OCI-LY3 (cell line): Measurements from ENCODE around the gene CD6.

Experiments
- EZH2phosphoT487 ChIP-seq: fragments of 200-600 bp; shearing (Covaris generic); IDR thresholded peaks from 2 replicates; pipeline ENCODE4 v1.6.1; 2018; ENCODE audit warnings: antibody characterized with exemption, mixed run types, low read depth
- TF ChIP-seq, protein P1 (sequence below): fragments of 200-600, 300-600 bp; sonication (generic); IDR thresholded peaks from 2 replicates; pipeline ENCODE4 v1.5.1; 2014; ENCODE audit warnings: antibody characterized with exemption, low read length, low read depth

DNA sequence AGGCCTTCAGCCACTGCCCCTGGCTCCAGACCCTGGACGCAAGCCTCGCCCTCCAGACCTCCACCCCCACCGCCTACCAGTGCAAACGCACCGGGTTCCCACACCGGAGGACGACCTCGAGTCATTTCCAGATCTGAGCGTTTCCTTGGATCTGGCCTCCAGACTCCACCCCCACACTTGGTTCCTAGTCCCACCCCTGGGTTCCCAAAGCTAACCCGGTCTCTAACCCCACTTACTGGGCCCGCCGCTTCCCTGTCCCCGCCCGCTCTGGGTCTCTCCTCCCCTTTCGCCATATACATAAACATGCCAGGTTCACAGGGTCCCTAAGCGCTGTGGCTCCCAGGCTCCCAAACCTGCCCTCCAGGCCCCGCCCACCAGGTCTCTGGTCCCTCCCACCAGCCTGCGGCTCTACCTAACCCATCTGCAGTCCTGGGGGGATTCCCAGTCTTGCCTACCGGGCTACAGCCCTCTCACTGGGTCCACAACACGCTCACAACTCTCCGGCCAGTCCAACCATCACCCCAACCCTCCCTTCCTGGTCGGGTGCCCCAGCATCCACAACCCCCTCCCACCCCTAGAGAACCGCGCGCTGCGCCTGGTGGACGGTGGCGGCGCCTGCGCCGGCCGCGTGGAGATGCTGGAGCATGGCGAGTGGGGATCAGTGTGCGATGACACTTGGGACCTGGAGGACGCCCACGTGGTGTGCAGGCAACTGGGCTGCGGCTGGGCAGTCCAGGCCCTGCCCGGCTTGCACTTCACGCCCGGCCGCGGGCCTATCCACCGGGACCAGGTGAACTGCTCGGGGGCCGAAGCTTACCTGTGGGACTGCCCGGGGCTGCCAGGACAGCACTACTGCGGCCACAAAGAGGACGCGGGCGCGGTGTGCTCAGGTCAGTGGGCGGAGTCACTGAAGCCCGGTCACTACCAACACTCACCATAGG, 36.7 kb downstream of the CD6 start:
- TF ChIP-seq, protein P1, sequence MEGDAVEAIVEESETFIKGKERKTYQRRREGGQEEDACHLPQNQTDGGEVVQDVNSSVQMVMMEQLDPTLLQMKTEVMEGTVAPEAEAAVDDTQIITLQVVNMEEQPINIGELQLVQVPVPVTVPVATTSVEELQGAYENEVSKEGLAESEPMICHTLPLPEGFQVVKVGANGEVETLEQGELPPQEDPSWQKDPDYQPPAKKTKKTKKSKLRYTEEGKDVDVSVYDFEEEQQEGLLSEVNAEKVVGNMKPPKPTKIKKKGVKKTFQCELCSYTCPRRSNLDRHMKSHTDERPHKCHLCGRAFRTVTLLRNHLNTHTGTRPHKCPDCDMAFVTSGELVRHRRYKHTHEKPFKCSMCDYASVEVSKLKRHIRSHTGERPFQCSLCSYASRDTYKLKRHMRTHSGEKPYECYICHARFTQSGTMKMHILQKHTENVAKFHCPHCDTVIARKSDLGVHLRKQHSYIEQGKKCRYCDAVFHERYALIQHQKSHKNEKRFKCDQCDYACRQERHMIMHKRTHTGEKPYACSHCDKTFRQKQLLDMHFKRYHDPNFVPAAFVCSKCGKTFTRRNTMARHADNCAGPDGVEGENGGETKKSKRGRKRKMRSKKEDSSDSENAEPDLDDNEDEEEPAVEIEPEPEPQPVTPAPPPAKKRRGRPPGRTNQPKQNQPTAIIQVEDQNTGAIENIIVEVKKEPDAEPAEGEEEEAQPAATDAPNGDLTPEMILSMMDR = no peak
- TF ChIP-seq EZH2phosphoT487 = no peak
